GM18498 (cell line): Measurements from ENCODE around the gene PRAMEF25.
"Not testable (repeated sequence)": the region's sequence is repeated elsewhere in the genome, so short reads cannot be mapped to it uniquely, and the experiment has no call there.

Source experiments
- ATAC-seq: cut with Tn5 transposase; IDR thresholded peaks from one replicate; pipeline ENCODE4 v1.9.1; 2021; ENCODE audit warnings: mild to moderate bottlenecking, moderate library complexity; ENCODE audit not compliant: unreplicated experiment

Gene PRAMEF25

GRCh38 chr1:13070474-13070873 lies at the start of gene PRAMEF25:
Gene PRAMEF25, plus strand, starts transcription at chr1:13070774. Its CDS starts 2,920 bp downstream, at chr1:13073694.
- ATAC-seq = not testable (repeated sequence)

GRCh38 chr1:13056475-13056874 lies 14.1 kb upstream of the PRAMEF25 start, which contains the start of gene PRAMEF27:
Gene PRAMEF27, minus strand, starts transcription at chr1:13056575. Its CDS starts 2,916 bp downstream, at chr1:13053659.
- not testable (repeated sequence) for ATAC-seq

- not testable (repeated sequence) for ATAC-seq
Observed at GRCh38 chr1:13116754-13117153, 46.2 kb downstream of the PRAMEF25 start, which contains the start of gene HNRNPCL2. Gene HNRNPCL2, minus strand, starts transcription at chr1:13116854. Its CDS starts 454 bp downstream, at chr1:13116400.
